ENCODE data around the gene CLPTM1L.

The CLPTM1L gene

DNA sequence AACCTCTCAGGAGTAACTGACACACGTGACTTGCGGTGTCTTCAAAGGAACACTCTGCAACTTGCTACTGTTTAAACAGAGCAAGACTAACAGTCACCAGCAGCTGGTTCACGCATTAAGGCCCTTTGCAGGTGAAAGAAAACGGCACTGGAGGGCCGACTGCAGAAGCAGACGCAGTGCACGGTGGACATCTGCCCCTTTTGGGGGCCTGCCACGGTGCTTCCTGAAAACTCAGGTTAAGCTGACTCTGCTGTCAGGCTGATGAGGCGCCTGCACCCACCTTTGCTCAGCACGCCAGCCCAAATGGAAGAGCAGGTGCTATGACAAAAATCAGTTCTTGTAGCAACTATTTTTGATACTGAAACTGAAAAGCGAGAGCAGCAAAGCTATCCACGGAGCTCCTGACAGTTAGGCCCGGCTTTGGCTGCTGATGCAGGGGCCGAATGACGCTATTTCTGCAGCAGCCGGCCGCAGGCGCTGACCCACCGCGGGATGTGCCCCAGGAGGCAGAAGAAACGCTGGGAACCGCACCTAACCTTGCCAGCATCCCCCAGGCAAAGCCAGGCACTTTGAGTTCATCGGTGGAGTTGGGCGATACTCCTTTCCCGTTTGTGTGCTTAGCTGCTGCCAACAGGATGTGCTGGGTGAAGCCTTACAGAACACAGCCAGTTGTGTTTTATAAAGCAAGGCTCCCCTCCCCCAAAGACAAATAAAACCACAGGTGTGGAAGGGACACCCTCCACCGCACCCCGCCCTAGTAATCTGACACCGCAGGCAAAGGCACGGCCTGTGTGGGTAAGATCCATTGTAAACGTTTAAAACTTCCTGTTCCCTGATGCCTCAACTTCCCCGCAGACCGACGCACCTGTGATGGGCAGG is 29.0 kb downstream of the CLPTM1L start (continued):
- TF ChIP-seq ZNF529 (tag by site-specific recombination; IDR thresholded peaks at IDR 0.05; ENCODE audit: insufficient replicate concordance), result no peak
- no peak for TF ChIP-seq TRIM28 (IDR thresholded peaks at IDR 0.05; ENCODE audit: borderline replicate concordance, low read length)
- TF ChIP-seq, protein P1, sequence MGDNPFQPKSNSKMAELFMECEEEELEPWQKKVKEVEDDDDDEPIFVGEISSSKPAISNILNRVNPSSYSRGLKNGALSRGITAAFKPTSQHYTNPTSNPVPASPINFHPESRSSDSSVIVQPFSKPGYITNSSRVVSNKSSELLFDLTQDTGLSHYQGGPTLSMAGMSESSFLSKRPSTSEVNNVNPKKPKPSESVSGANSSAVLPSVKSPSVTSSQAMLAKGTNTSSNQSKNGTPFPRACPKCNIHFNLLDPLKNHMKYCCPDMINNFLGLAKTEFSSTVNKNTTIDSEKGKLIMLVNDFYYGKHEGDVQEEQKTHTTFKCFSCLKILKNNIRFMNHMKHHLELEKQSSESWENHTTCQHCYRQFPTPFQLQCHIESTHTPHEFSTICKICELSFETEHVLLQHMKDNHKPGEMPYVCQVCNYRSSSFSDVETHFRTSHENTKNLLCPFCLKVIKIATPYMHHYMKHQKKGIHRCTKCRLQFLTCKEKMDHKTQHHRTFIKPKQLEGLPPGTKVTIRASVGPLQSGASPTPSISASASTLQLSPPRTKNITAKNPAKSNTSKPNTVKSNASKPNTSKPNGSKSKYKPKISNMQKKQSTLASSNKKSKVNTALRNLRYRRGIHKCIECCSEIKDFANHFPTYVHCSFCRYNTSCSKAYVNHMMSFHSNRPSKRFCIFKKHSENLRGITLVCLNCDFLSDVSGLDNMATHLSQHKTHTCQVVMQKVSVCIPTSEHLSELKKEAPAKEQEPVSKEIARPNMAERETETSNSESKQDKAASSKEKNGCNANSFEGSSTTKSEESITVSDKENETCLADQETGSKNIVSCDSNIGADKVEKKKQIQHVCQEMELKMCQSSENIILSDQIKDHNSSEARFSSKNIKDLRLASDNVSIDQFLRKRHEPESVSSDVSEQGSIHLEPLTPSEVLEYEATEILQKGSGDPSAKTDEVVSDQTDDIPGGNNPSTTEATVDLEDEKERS (tag by site-specific recombination; IDR thresholded peaks at IDR 0.05), result no peak
- no peak for TF ChIP-seq ZNF707 (tag by site-specific recombination; IDR thresholded peaks at IDR 0.05)
- TF ChIP-seq, protein P2, sequence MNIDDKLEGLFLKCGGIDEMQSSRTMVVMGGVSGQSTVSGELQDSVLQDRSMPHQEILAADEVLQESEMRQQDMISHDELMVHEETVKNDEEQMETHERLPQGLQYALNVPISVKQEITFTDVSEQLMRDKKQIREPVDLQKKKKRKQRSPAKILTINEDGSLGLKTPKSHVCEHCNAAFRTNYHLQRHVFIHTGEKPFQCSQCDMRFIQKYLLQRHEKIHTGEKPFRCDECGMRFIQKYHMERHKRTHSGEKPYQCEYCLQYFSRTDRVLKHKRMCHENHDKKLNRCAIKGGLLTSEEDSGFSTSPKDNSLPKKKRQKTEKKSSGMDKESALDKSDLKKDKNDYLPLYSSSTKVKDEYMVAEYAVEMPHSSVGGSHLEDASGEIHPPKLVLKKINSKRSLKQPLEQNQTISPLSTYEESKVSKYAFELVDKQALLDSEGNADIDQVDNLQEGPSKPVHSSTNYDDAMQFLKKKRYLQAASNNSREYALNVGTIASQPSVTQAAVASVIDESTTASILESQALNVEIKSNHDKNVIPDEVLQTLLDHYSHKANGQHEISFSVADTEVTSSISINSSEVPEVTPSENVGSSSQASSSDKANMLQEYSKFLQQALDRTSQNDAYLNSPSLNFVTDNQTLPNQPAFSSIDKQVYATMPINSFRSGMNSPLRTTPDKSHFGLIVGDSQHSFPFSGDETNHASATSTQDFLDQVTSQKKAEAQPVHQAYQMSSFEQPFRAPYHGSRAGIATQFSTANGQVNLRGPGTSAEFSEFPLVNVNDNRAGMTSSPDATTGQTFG (tag by site-specific recombination; IDR thresholded peaks at IDR 0.05; ENCODE audit: borderline replicate concordance), result no peak
- TF ChIP-seq SP7 (tag by site-specific recombination; IDR thresholded peaks at IDR 0.05), result peak; percentile 50; the same call in 1 of the 2 replicates
- no peak for TF ChIP-seq PRDM2 (tag by site-specific recombination; IDR thresholded peaks at IDR 0.05; ENCODE audit: borderline replicate concordance)
- TF ChIP-seq ZNF645 (tag by site-specific recombination; IDR thresholded peaks at IDR 0.05), result no peak
- TF ChIP-seq ZNF114 (tag by site-specific recombination; IDR thresholded peaks at IDR 0.05), result no peak
- TF ChIP-seq ZNF623 (tag by site-specific recombination; IDR thresholded peaks at IDR 0.05), result no peak
- TF ChIP-seq PRDM6 (tag by site-specific recombination; IDR thresholded peaks at IDR 0.05), result no peak
- no peak for TF ChIP-seq PRDM4 (tag by site-specific recombination; IDR thresholded peaks at IDR 0.05)
- TF ChIP-seq, protein P3, sequence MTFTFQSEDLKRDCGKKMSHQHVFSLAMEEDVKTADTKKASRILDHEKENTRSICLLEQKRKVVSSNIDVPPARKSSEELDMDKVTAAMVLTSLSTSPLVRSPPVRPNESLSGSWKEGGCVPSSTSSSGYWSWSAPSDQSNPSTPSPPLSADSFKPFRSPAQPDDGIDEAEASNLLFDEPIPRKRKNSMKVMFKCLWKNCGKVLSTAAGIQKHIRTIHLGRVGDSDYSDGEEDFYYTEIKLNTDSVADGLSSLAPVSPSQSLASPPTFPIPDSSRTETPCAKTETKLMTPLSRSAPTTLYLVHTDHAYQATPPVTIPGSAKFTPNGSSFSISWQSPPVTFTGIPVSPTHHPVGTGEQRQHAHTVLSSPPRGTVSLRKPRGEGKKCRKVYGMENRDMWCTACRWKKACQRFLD (tag by site-specific recombination; IDR thresholded peaks at IDR 0.05), result no peak
- no peak for TF ChIP-seq ZSCAN30 (tag by site-specific recombination; IDR thresholded peaks at IDR 0.05)
- no peak for TF ChIP-seq ZNF76 (tag by site-specific recombination; IDR thresholded peaks at IDR 0.05; ENCODE audit: borderline replicate concordance, low read depth)
- TF ChIP-seq REPIN1 (tag by site-specific recombination; IDR thresholded peaks at IDR 0.05; ENCODE audit: low read depth), result no peak
- no peak for TF ChIP-seq ZNF140 (tag by site-specific recombination; IDR thresholded peaks at IDR 0.05)

All from HEK293 (cell line).